NCI-H524 treated with DMSO at 0.1 percent for 48 hours (cell line): ENCODE results near the gene LRRK1.

ENCODE experiments used
- DNase-seq: peaks from one replicate; lab custom pipeline; 2025; lab: John Stamatoyannopoulos, UW

LRRK1 gene

DNA sequence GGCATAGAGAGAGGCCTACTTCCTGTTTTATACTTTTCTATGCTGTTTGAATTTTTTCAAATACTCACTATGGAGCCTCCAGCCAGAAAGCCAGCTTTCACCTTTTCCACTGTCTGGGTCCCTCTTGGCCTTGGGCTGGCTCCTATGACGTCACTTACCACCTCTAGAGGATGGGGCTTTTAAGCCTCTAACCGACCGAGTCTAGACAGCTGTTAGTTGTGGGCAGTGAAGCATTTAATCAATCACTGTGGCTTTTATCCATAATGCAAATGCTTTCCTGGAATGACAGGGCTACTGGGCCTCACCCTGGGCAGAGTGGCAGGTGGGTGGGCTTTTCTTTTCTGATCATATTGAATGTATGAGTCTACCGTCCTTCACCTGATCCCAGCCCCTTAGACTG, 61.9 kb downstream of the LRRK1 start:
- no peak for DNase-seq

DNA sequence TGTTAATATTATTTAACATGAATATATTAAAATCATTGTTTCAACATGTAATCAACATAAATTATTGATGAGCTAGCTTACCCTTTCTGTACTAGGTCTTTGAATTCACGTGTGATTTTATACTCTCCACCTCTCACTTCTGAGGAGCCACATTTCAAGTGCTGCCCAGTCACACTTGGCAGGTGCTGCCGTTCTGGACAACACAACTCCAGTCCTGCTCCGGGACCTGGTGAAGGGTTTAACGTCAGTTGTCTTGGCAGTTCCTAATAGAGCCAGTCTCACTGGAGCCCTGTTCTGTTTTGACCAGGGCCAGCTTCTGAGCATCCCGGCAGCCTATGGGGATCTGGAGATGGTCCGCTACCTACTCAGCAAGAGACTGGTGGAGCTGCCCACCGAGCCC, 64.1 kb downstream of the LRRK1 start:
- no peak for DNase-seq

DNA sequence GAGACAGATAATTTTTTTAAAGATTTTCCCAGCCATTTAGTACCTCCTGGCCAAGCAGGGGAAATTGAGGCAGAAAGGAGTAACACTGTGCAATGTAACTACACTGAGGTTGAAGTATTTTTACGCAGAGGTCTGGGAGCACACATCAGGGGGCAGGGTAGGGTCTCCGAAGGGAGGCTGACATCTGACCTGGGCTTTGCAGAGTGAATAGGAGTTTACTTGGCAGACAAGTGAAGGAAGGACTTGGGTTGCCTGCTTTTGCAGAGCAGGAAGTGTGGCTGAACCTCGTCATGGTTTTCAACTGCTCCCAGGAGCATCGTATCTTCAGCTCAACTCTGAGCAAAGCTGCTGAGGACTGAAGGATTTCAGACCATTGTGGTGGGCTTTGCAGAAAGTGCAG, 66.2 kb downstream of the LRRK1 start:
- DNase-seq, result no peak

DNA sequence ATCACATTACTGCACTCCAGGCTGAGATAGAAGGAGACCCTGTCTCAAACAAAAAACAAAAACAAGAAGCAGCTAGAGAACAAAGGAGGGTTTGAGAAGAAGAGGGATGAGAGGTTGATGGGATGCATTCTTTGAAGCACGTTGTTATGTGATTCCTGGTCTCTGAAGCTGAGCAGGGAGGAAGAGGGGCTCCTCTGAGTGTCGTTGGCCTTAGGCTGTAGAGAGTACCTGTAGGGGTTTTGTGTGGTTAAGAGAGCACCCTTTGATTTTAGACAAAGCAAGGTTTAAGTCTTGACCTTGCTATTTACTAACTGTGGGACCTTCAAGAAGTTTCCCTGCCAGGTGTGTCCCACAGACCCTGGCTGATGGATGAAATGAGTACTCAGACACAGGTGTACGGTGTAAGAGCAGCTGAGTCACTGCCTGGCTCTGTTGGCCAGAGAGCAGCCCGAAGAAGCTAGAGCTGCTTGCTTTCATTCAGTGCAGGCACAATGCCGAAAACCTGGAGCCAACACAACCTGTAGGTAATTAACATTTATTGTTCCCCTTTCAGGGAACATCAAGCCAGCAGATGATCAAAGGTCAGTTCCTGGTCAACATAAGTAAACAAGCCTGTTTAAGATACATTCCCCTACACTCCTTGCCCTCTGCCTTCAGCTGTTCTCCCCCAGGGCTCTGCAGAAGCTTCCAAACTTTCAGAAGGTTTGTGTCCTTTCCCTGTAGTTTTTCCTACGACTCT, 67.2 kb downstream of the LRRK1 start:
- no peak for DNase-seq

GRCh38 chr15:100987143-100987542, 68.0 kb downstream of the LRRK1 start:
- DNase-seq, result no peak

- no peak for DNase-seq
Observed at GRCh38 chr15:100988297-100988696, 69.1 kb downstream of the LRRK1 start.

GRCh38 chr15:100988857-100989256, 69.7 kb downstream of the LRRK1 start:
- no peak for DNase-seq

- no peak for DNase-seq
Observed at GRCh38 chr15:100994597-100995446, 75.7 kb downstream of the LRRK1 start.

- no peak for DNase-seq
Observed at GRCh38 chr15:100995471-100996430, 76.6 kb downstream of the LRRK1 start.

- no peak for DNase-seq
Observed at GRCh38 chr15:100997442-100997841, 78.3 kb downstream of the LRRK1 start.

DNA sequence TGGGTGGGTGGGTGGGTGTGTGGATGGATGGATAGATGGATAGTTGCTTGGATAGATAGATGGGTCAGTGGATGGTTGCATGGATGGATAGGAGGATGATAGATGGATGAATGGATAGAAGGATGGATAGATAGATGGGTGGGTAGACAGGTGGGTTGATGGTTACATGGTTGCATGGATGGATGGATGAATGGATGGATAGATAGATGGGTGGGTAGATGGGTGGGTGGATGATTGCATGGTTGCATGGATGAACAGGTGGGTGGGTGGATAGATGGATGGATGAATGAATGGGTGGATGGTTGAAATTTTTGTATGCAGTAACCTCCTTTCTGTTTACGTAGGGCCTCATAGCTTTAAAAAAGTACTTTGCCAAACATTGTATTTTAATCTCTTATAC, 79.5 kb downstream of the LRRK1 start:
- DNase-seq, result no peak

- no peak for DNase-seq
Observed at GRCh38 chr15:100999369-100999768, 80.2 kb downstream of the LRRK1 start.

DNA sequence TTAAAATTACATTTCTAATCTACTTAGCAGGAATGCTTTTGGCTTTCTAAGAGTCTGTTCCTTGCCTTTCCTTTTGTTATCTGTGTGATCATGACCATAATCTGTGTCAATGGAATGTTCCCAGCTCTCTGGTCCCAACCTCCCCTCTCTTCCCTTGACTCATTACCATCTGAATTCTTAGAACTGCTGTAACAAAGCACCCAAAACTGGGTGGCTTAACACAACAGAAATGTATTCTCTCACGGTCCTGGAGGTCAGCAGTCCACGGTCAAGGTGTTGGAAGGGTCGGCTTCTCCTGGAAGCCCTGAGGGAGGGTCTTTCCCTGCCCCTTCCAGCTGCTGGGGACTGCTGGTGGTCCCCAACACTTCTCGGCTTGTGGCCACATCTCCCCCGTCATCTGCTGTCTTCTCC, 81.1 kb downstream of the LRRK1 start:
- DNase-seq, result no peak

DNA sequence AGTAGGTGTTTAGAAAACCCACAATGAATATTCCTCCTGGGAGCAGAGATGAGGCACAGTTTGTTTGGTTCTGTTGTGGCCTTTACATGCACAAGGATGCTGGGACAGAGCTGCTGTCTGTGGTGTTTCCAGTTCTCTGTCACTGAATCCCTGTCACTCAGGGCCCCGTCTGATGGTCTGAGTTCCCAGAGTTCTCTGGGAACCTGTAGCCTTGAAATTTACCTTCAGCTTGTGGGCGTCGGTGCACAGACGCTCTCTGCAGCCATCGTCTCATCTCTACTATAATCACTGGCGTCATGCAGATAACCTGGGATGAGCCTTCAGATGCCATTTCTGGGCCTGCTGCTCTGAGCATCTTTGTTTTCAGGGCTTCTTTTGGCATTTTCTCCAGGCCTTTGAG, 81.9 kb downstream of the LRRK1 start:
- DNase-seq, result no peak

DNA sequence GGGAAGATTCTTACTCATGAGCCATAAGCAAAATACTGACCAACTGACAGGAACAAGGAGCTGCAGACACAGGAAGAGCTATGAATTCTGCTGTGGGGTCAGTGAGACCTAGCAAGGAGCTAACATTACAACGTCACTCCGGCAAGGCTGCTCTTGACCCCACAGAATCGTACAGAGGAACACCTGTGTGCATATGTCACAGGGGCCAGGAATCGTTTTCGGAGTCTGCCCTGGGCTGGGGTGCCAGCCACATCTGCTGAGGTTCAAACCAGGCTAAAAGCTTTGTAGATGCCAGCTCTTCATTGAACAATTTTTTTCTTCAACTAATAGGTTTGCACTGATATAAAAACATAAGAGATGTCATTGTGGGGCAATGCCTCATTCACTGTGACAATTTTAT, 82.6 kb downstream of the LRRK1 start:
- DNase-seq, result no peak

DNA sequence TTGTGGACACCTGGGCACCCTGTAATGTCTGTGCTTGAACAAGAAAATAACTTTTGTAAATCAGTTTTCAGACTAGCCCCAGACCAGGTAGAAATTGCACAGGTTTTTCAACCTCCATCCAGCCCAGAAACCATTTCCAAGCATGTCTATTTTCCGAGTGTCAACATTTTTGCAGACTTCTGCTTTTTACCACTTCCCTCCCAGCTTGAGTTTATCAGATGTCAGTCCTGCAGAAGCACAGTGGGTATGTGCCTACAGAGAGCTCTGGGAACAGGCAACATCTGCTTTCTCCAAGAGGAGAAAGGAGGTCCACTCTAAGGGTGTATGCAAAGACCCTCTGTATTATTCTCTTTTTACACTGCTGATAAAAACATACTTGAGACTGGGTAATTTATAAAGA, 83.9 kb downstream of the LRRK1 start:
- no peak for DNase-seq

DNA sequence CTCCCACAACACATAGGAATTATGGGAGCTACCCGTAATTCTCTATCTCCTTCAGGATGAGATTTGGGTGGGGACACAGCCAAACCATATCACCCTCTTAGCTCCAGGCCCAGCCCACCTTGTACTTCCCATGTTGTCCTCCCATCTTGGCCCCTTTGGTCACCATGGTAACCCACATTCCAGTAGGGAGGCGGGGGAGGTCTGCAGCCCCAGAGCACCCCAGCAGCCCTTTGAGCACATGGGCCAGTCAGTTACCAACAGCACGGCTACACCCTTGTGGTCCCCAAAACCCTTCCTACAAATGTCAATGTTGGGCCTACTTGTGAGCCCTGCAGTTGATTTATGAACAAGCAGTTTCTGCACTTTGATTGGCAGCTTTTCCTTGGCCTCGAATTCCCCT, 84.5 kb downstream of the LRRK1 start:
- DNase-seq, result no peak

DNA sequence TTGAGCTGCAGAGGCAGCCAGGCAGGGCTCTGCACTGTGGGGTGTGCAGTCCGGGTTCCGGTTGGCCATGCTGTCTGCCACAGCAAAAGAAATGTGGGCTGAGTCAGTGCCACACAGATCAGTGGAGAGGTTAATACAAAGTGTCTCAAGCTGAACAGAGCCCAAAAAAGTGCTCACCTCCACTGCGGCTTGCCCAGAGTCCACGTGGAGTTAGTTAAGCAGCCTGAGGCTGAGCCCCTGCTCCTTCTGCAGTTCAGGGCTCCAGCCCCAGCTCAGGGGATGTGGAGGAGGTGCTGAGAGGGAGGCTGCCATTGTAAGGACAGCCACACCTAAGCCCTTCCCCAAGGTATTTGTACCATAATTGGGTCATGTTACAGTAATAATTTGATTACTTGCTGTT, 85.3 kb downstream of the LRRK1 start:
- no peak for DNase-seq

- no peak for DNase-seq
Observed at GRCh38 chr15:101004986-101005747, 86.0 kb downstream of the LRRK1 start.

- DNase-seq, result peak; percentile 54
Observed at GRCh38 chr15:101006931-101007691, 88.0 kb downstream of the LRRK1 start.
